ENCODE data around the gene NXPH1. TPM values are rescaled to one million over a fixed set of nuclear protein-coding genes. Genes with fewer than 3 reads are reported as not detected.

Gene NXPH1
- total RNA-seq, 3 donors from 2014 or later: 0.08 TPM; not detected in 2

GRCh38 chr7:8781166-8781565, 347.8 kb downstream of the NXPH1 start:
- H3K27me3 Mint-ChIP-seq (ENCODE audit: low read depth): no peaks in the 10 kb centered on the region
- ATAC-seq (no peak), DNase-seq (no peak)
- no peaks in the 10 kb centered on the region for H3K36me3 Mint-ChIP-seq (ENCODE audit: insufficient read depth)
- no peaks in the 10 kb centered on the region for H3K4me1 Mint-ChIP-seq (ENCODE audit: low read depth)
- H3K9me3 Mint-ChIP-seq: peaks cover 7% of the 10 kb centered on the region
- H3K4me3 Mint-ChIP-seq: no peak overlapping the region

DNA sequence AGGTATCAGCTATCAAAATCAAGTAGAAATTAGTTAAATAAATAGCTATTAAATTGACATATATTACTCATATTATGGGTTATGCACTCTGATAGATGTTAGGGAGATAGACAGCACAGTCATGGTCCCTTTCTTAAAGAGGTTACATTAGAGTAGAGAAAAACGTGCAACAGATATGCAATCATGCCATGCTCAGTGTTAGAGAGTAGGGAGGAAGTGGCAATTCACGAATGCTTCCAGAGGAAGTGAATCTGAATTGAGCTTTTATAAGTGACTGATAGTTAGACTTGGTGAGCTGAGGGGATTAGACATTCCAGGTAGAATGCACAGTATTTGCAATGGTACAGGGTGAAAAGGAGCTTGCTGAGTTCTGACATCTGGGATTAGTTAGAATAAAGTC, 349.8 kb downstream of the NXPH1 start:
- H3K4me3 Mint-ChIP-seq: no peak overlapping the region
- H3K9me3 Mint-ChIP-seq: peaks cover 8% of the 10 kb centered on the region
- H3K36me3 Mint-ChIP-seq (ENCODE audit: insufficient read depth): no peaks in the 10 kb centered on the region
- no peak for DNase-seq
- H3K27me3 Mint-ChIP-seq (ENCODE audit: low read depth): no peaks in the 10 kb centered on the region
- no peak for ATAC-seq
- H3K4me1 Mint-ChIP-seq (ENCODE audit: low read depth): no peaks in the 10 kb centered on the region

DNA sequence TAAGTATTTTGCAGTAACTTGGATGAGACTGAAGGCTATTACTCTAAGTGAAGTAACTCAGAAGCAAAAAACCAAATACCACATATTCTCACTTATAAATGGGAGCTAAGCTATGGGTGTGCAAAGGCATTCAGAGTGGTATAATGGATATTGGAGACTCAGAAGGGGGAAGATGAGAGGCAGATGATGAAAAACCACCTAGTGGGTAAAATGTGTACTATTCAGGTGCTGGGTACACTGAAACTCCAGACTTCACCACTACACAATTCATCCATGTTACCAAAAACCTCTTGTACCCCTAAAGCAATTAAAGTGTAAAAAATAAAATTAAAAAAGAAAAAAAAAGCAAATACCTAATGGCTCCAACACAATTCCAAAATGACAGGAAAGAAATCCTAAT, 351.7 kb downstream of the NXPH1 start:
- ATAC-seq (no peak), DNase-seq (no peak)
- Mint-ChIP-seq H3K27me3 (ENCODE audit: low read depth) (no peaks in the 10 kb centered on the region), H3K36me3 (ENCODE audit: insufficient read depth) (no peaks in the 10 kb centered on the region), H3K4me3 (no peak overlapping the region), H3K4me1 (ENCODE audit: low read depth) (no peaks in the 10 kb centered on the region), H3K9me3 (peaks cover 8% of the 10 kb centered on the region)

- no peak for ATAC-seq
- Mint-ChIP-seq H3K4me1 (ENCODE audit: low read depth) (no peaks in the 10 kb centered on the region), H3K36me3 (ENCODE audit: insufficient read depth) (no peaks in the 10 kb centered on the region), H3K27me3 (ENCODE audit: low read depth) (no peaks in the 10 kb centered on the region), H3K4me3 (no peak overlapping the region), H3K9me3 (peaks cover 11% of the 10 kb centered on the region)
- no peak for DNase-seq
Measured at GRCh38 chr7:8800986-8801385, 367.6 kb downstream of the NXPH1 start.

Other genes starting within 250 kb of the NXPH1 start
- under 1 TPM; 0.18 to 0.41 (median 0.32) TPM for gene ICA1, start 171.4 kb upstream of the NXPH1 start, total RNA-seq

Data from activated T-cell treated with anti-CD3 and anti-CD28 coated beads, Interleukin-2, amount 50 U/mL, for 4 hours (primary cell).